Gastroesophageal sphincter (tissue), 4 donors: ENCODE results near the gene CLSTN2. TPM values are rescaled to one million over a fixed set of nuclear protein-coding genes. Genes with fewer than 3 reads are reported as not detected.

Experiments
- ATAC-seq: fragments of 150-250 bp; one replicate; pipeline ENCODE4 v1.9.1; 2016; ENCODE audit warnings: mild to moderate bottlenecking, moderate library complexity
- H3K27ac ChIP-seq, 4 donors: fragments of 200-600 bp; sonication (generic) in 3 of 4; 1 replicate in 3 of 4; 2 replicates in 1 of 4; pipeline ENCODE4 v1.5.1; 2016 to 2019
- H3K27me3 ChIP-seq: fragments of 200-600 bp; sonication (generic); one replicate; pipeline ENCODE4 v1.5.1; 2019
- H3K36me3 ChIP-seq, 2 donors: fragments of 200-600 bp; sonication (generic); one replicate each; pipeline ENCODE4 v1.5.1; 2019; ENCODE audit warnings: control low read depth in 1 of 2
- H3K4me1 ChIP-seq, 3 donors: fragments of 200-600 bp; sonication (generic); 1 replicate in 2 of 3; 2 replicates in 1 of 3; pipeline ENCODE4 v1.5.1; 2016 to 2019; ENCODE audit warnings: control low read depth in 2 of 3
- H3K4me3 ChIP-seq, 2 donors: fragments of 200-600 bp; sonication (generic); one replicate each; pipeline ENCODE4 v1.5.1; 2019; ENCODE audit warnings: mild to moderate bottlenecking in 1 of 2, moderate library complexity in 1 of 2
- H3K9me3 ChIP-seq, 3 donors: fragments of 200-600 bp; sonication (generic); one replicate each; pipeline ENCODE4 v1.5.1; 2017 to 2019; ENCODE audit warnings: control low read depth in 2 of 3
- CTCF ChIP-seq, 4 experiments: fragments of 200-600 bp in 2 of 4; fragments of 450-650 bp in 2 of 4; sonication (generic) in 1 of 4; IDR thresholded peaks; one replicate each; pipeline ENCODE4 v1.5.1; 2017 to 2019; ENCODE audit warnings: antibody characterized with exemption in 4 of 4, mild to moderate bottlenecking in 2 of 4, moderate library complexity in 2 of 4
- EP300 ChIP-seq: sonication (generic); formaldehyde crosslinking; IDR thresholded peaks from one replicate; pipeline ENCODE4 v1.6.1; 2017; ENCODE audit warnings: antibody characterized with exemption, mild to moderate bottlenecking
- POLR2A ChIP-seq, 2 donors: fragments of 450-650 bp; IDR thresholded peaks; one replicate each; pipeline ENCODE4 v1.6.1; 2017; ENCODE audit warnings: antibody characterized with exemption in 2 of 2, mild to moderate bottlenecking in 2 of 2, moderate library complexity in 1 of 2
- POLR2AphosphoS5 ChIP-seq: sonication (generic); formaldehyde crosslinking; IDR thresholded peaks from one replicate; pipeline ENCODE4 v1.6.1; 2017; ENCODE audit warnings: antibody characterized with exemption
- WGBS, 2 donors: methylation state at CpG; one replicate each; pipeline ENCODE4 v1.1.5; 2018; ENCODE audit warnings: low coverage in 1 of 2; 5-methylcytosine and 5-hydroxymethylcytosine counted together
- total RNA-seq, 4 donors: library from RNA; depleted of rRNA; stranded (reverse); fragments of >200 nt; gene quantifications; one replicate each; pipeline ENCODE4 v1.1.0, GENCODE V29; 2016

Gene CLSTN2
- total RNA-seq, 4 donors from 2014 or later: 6.6 to 9.7 (median 7.7) TPM

GRCh38 chr3:140378571-140379340 lies 443.8 kb downstream of the CLSTN2 start:
- Histone ChIP-seq H3K4me1 (peaks cover 0 to 3% (median 0%) of the 10 kb centered on the region in 3 donors), H3K4me3 (no peak overlapping the region), H3K36me3 (no peaks in the 10 kb centered on the region), H3K9me3 (no peaks in the 10 kb centered on the region), H3K27me3 (no peaks in the 10 kb centered on the region), H3K27ac (no peak overlapping the region)
- ATAC-seq: no peak
- TF ChIP-seq CTCF (IDR thresholded peaks at IDR 0.05) (no peak), EP300 (no peak), POLR2A (IDR thresholded peaks at IDR 0.05) (no peak), POLR2AphosphoS5 (no peak)
- 30 to 33% methylated on average over 3 of the region's 3 CpGs for WGBS, 2 donors

- H3K36me3 ChIP-seq: no peaks in the 10 kb centered on the region
- TF ChIP-seq POLR2AphosphoS5: no peak
- no peak for TF ChIP-seq POLR2A (IDR thresholded peaks at IDR 0.05)
- no peak for TF ChIP-seq EP300
- no peak for TF ChIP-seq CTCF (IDR thresholded peaks at IDR 0.05)
- peaks cover 0 to 10% (median 0%) of the 10 kb centered on the region in 3 donors for H3K4me1 ChIP-seq
- H3K27ac ChIP-seq: no peak overlapping the region
- 42 to 57% methylated on average over 8 of the region's 8 CpGs for WGBS, 2 donors
- no peaks in the 10 kb centered on the region for H3K9me3 ChIP-seq
- no peak overlapping the region for H3K4me3 ChIP-seq
- ATAC-seq: no peak
- H3K27me3 ChIP-seq: no peaks in the 10 kb centered on the region
Measured at GRCh38 chr3:140384028-140384771, 449.2 kb downstream of the CLSTN2 start.

- H3K4me1 ChIP-seq: peaks cover 0 to 10% (median 0%) of the 10 kb centered on the region in 3 donors
- H3K27ac ChIP-seq: no peak overlapping the region
- WGBS, 2 donors: 100% methylated on average over 1 of the region's 1 CpG; no CpG with 5 or more reads in 1 of the 2 donors
- no peak overlapping the region for H3K4me3 ChIP-seq
- no peak for ATAC-seq
- H3K36me3 ChIP-seq: no peaks in the 10 kb centered on the region
- H3K27me3 ChIP-seq: no peaks in the 10 kb centered on the region
- H3K9me3 ChIP-seq: no peaks in the 10 kb centered on the region
- TF ChIP-seq CTCF (IDR thresholded peaks at IDR 0.05) (no peak), EP300 (no peak), POLR2AphosphoS5 (no peak), POLR2A (IDR thresholded peaks at IDR 0.05) (no peak)
Measured at GRCh38 chr3:140384876-140385275, 449.9 kb downstream of the CLSTN2 start.

- WGBS, 2 donors: 60 to 64% methylated on average over 3 to 6 of the region's 6 CpGs
- H3K4me3 ChIP-seq: no peak overlapping the region
- no peaks in the 10 kb centered on the region for H3K27me3 ChIP-seq
- H3K4me1 ChIP-seq: peaks cover 0 to 10% (median 0%) of the 10 kb centered on the region in 3 donors
- H3K36me3 ChIP-seq: no peaks in the 10 kb centered on the region
- no peak for ATAC-seq
- no peak overlapping the region for H3K27ac ChIP-seq
- H3K9me3 ChIP-seq: no peaks in the 10 kb centered on the region
- TF ChIP-seq POLR2AphosphoS5 (no peak), CTCF (IDR thresholded peaks at IDR 0.05) (no peak), POLR2A (IDR thresholded peaks at IDR 0.05) (no peak), EP300 (no peak)
Measured at GRCh38 chr3:140386357-140387100, 451.5 kb downstream of the CLSTN2 start.
